Activated naive CD8-positive, alpha-beta T cell (primary cell): ENCODE results near the gene CARMIL1.

Source experiments
- H3K27ac Mint-ChIP-seq: one replicate; pipeline ENCODE4 v1.8.0; 2021; ENCODE audit warnings: mixed read lengths
- H3K27me3 Mint-ChIP-seq: one replicate; pipeline ENCODE4 v1.8.0; 2021; ENCODE audit warnings: mixed read lengths
- H3K36me3 Mint-ChIP-seq: one replicate; pipeline ENCODE4 v1.8.0; 2021; ENCODE audit warnings: mixed read lengths
- H3K4me1 Mint-ChIP-seq: one replicate; pipeline ENCODE4 v1.8.0; 2021; ENCODE audit warnings: low read depth, mixed read lengths
- H3K4me3 Mint-ChIP-seq: one replicate; pipeline ENCODE4 v1.8.0; 2021; ENCODE audit warnings: mild to moderate bottlenecking, mixed read lengths
- H3K9me3 Mint-ChIP-seq: one replicate; pipeline ENCODE4 v1.8.0; 2021; ENCODE audit warnings: low read depth, mixed read lengths

The CARMIL1 gene

GRCh38 chr6:25627001-25627400, 347.8 kb downstream of the CARMIL1 start:
- H3K4me1 Mint-ChIP-seq, result no peaks in the 10 kb centered on the region
- H3K36me3 Mint-ChIP-seq, result no peaks in the 10 kb centered on the region
- H3K9me3 Mint-ChIP-seq, result no peaks in the 10 kb centered on the region
- H3K27ac Mint-ChIP-seq, result no peak overlapping the region
- H3K4me3 Mint-ChIP-seq, result no peak overlapping the region
- H3K27me3 Mint-ChIP-seq, result peaks cover 6% of the 10 kb centered on the region

GRCh38 chr6:25628471-25629197, 349.5 kb downstream of the CARMIL1 start:
- Mint-ChIP-seq H3K4me3 (no peak overlapping the region), H3K27ac (no peak overlapping the region), H3K9me3 (no peaks in the 10 kb centered on the region), H3K36me3 (no peaks in the 10 kb centered on the region), H3K4me1 (no peaks in the 10 kb centered on the region), H3K27me3 (peaks cover 9% of the 10 kb centered on the region)

- no peaks in the 10 kb centered on the region for H3K36me3 Mint-ChIP-seq
- H3K27ac Mint-ChIP-seq, result no peak overlapping the region
- H3K9me3 Mint-ChIP-seq, result no peaks in the 10 kb centered on the region
- H3K27me3 Mint-ChIP-seq, result peaks cover 12% of the 10 kb centered on the region
- no peak overlapping the region for H3K4me3 Mint-ChIP-seq
- H3K4me1 Mint-ChIP-seq, result no peaks in the 10 kb centered on the region
Measured at GRCh38 chr6:25629198-25629576, 350.0 kb downstream of the CARMIL1 start.

GRCh38 chr6:25630508-25631278, 351.5 kb downstream of the CARMIL1 start:
- H3K36me3 Mint-ChIP-seq, result no peaks in the 10 kb centered on the region
- peaks cover 15% of the 10 kb centered on the region for H3K27me3 Mint-ChIP-seq
- no peak overlapping the region for H3K4me3 Mint-ChIP-seq
- H3K4me1 Mint-ChIP-seq, result no peaks in the 10 kb centered on the region
- H3K9me3 Mint-ChIP-seq, result no peaks in the 10 kb centered on the region
- H3K27ac Mint-ChIP-seq, result no peak overlapping the region

- H3K27me3 Mint-ChIP-seq, result peaks cover 25% of the 10 kb centered on the region
Measured at GRCh38 chr6:25635886-25636317, 356.7 kb downstream of the CARMIL1 start.

GRCh38 chr6:25637211-25637610, 358.0 kb downstream of the CARMIL1 start:
- no peaks in the 10 kb centered on the region for H3K36me3 Mint-ChIP-seq
- H3K27me3 Mint-ChIP-seq, result peaks cover 31% of the 10 kb centered on the region
- no peaks in the 10 kb centered on the region for H3K9me3 Mint-ChIP-seq
- no peak overlapping the region for H3K27ac Mint-ChIP-seq
- H3K4me1 Mint-ChIP-seq, result no peaks in the 10 kb centered on the region
- H3K4me3 Mint-ChIP-seq, result no peak overlapping the region

More at GRCh38 chr6:25635886-25636317, 356.7 kb downstream of the CARMIL1 start:
- Mint-ChIP-seq H3K36me3 (no peaks in the 10 kb centered on the region), H3K4me1 (no peaks in the 10 kb centered on the region), H3K9me3 (no peaks in the 10 kb centered on the region), H3K4me3 (no peak overlapping the region), H3K27ac (no peak overlapping the region)

- Mint-ChIP-seq H3K36me3 (no peaks in the 10 kb centered on the region), H3K27me3 (peaks cover 37% of the 10 kb centered on the region), H3K4me3 (no peak overlapping the region), H3K4me1 (no peaks in the 10 kb centered on the region), H3K27ac (no peak overlapping the region), H3K9me3 (no peaks in the 10 kb centered on the region)
Measured at GRCh38 chr6:25637960-25638434, 358.8 kb downstream of the CARMIL1 start.

GRCh38 chr6:25639653-25640052, 360.5 kb downstream of the CARMIL1 start:
- Mint-ChIP-seq H3K9me3 (no peaks in the 10 kb centered on the region), H3K4me1 (no peaks in the 10 kb centered on the region), H3K36me3 (no peaks in the 10 kb centered on the region), H3K4me3 (no peak overlapping the region), H3K27me3 (peaks cover 45% of the 10 kb centered on the region), H3K27ac (no peak overlapping the region)

GRCh38 chr6:25640446-25640845, 361.3 kb downstream of the CARMIL1 start:
- H3K4me3 Mint-ChIP-seq, result no peak overlapping the region
- H3K36me3 Mint-ChIP-seq, result no peaks in the 10 kb centered on the region
- no peaks in the 10 kb centered on the region for H3K9me3 Mint-ChIP-seq
- no peak overlapping the region for H3K27ac Mint-ChIP-seq
- H3K4me1 Mint-ChIP-seq, result no peaks in the 10 kb centered on the region
- peaks cover 46% of the 10 kb centered on the region for H3K27me3 Mint-ChIP-seq

GRCh38 chr6:25640891-25641290, 361.7 kb downstream of the CARMIL1 start:
- no peak overlapping the region for H3K4me3 Mint-ChIP-seq
- H3K27me3 Mint-ChIP-seq, result peaks cover 49% of the 10 kb centered on the region
- no peaks in the 10 kb centered on the region for H3K4me1 Mint-ChIP-seq
- H3K36me3 Mint-ChIP-seq, result no peaks in the 10 kb centered on the region
- H3K27ac Mint-ChIP-seq, result no peak overlapping the region
- H3K9me3 Mint-ChIP-seq, result no peaks in the 10 kb centered on the region

GRCh38 chr6:25641377-25641776, 362.2 kb downstream of the CARMIL1 start:
- H3K9me3 Mint-ChIP-seq, result no peaks in the 10 kb centered on the region
- no peaks in the 10 kb centered on the region for H3K36me3 Mint-ChIP-seq
- no peaks in the 10 kb centered on the region for H3K4me1 Mint-ChIP-seq
- no peak overlapping the region for H3K4me3 Mint-ChIP-seq
- H3K27me3 Mint-ChIP-seq, result peaks cover 53% of the 10 kb centered on the region
- no peak overlapping the region for H3K27ac Mint-ChIP-seq

GRCh38 chr6:25641940-25642666, 362.9 kb downstream of the CARMIL1 start:
- no peaks in the 10 kb centered on the region for H3K9me3 Mint-ChIP-seq
- H3K27ac Mint-ChIP-seq, result no peak overlapping the region
- peaks cover 53% of the 10 kb centered on the region for H3K27me3 Mint-ChIP-seq
- H3K36me3 Mint-ChIP-seq, result no peaks in the 10 kb centered on the region
- H3K4me1 Mint-ChIP-seq, result no peaks in the 10 kb centered on the region
- no peak overlapping the region for H3K4me3 Mint-ChIP-seq

GRCh38 chr6:25642667-25643328, 363.6 kb downstream of the CARMIL1 start:
- H3K4me1 Mint-ChIP-seq, result no peaks in the 10 kb centered on the region
- no peaks in the 10 kb centered on the region for H3K9me3 Mint-ChIP-seq
- no peak overlapping the region for H3K4me3 Mint-ChIP-seq
- no peaks in the 10 kb centered on the region for H3K36me3 Mint-ChIP-seq
- peaks cover 53% of the 10 kb centered on the region for H3K27me3 Mint-ChIP-seq
- no peak overlapping the region for H3K27ac Mint-ChIP-seq

GRCh38 chr6:25645916-25646315, 366.7 kb downstream of the CARMIL1 start:
- Mint-ChIP-seq H3K36me3 (no peaks in the 10 kb centered on the region), H3K4me3 (no peak overlapping the region), H3K4me1 (no peaks in the 10 kb centered on the region), H3K9me3 (no peaks in the 10 kb centered on the region), H3K27me3 (peaks cover 53% of the 10 kb centered on the region), H3K27ac (no peak overlapping the region)
